Neural cell (in vitro differentiated cells): ENCODE measurements around the gene UGT2B15. TPM values are rescaled to one million over a fixed set of nuclear protein-coding genes. Genes with fewer than 3 reads are reported as not detected.

Source experiments
- H2AFZ ChIP-seq: fragments of 200-600, 300-800 bp; sonication (generic), shearing (Covaris generic); 2 replicates; pipeline ENCODE4 v1.6.0; 2014; ENCODE audit warnings: low read depth, mild to moderate bottlenecking, antibody characterized with exemption, low read length, moderate library complexity
- H3F3A ChIP-seq: fragments of 200-600 bp; shearing (Covaris generic); 2 replicates; pipeline ENCODE4 v1.6.1; 2016; ENCODE audit warnings: mild to moderate bottlenecking, moderate library complexity, mixed read lengths, antibody characterized with exemption, low read length; ENCODE audit not compliant: insufficient read depth, poor library complexity, severe bottlenecking
- H3K27ac ChIP-seq: fragments of 200-600, 300-800 bp; sonication (generic), shearing (Covaris generic); 2 replicates; pipeline ENCODE4 v1.5.1; 2014; ENCODE audit warnings: mild to moderate bottlenecking, low read length, moderate library complexity
- H3K27me3 ChIP-seq: fragments of 300-800, 200-600 bp; sonication (generic), shearing (Covaris generic); 2 replicates; pipeline ENCODE4 v1.6.0; 2014; ENCODE audit warnings: mild to moderate bottlenecking, low read depth, low read length, moderate library complexity; ENCODE audit not compliant: insufficient read depth
- H3K36me3 ChIP-seq: fragments of 300-800, 200-600 bp; sonication (generic), shearing (Covaris generic); 2 replicates; pipeline ENCODE4 v1.5.1; 2014; ENCODE audit warnings: mild to moderate bottlenecking, antibody characterized with exemption, low read length, moderate library complexity; ENCODE audit not compliant: insufficient read depth
- H3K4me2 ChIP-seq: fragments of 300-800, 200-600 bp; sonication (generic), shearing (Covaris generic); 2 replicates; pipeline ENCODE4 v1.6.0; 2014; ENCODE audit warnings: mild to moderate bottlenecking, low read length
- H3K4me3 ChIP-seq: fragments of 300-800, 200-600 bp; sonication (generic), shearing (Covaris generic); 2 replicates; pipeline ENCODE4 v1.5.1; 2014; ENCODE audit warnings: mild to moderate bottlenecking, low read length, moderate library complexity
- H3K79me2 ChIP-seq: fragments of 200-600 bp; shearing (Covaris generic); replicated peaks from 2 replicates; pipeline ENCODE4 v1.6.0; 2014; ENCODE audit warnings: mild to moderate bottlenecking, low read length, moderate library complexity; ENCODE audit not compliant: insufficient read depth
- H3K9ac ChIP-seq: fragments of 300-800, 200-600 bp; sonication (generic), shearing (Covaris generic); 2 replicates; pipeline ENCODE4 v1.6.1; 2016; ENCODE audit warnings: mild to moderate bottlenecking, low read length, mixed read lengths
- H3K9me2 ChIP-seq: fragments of 200-600 bp; shearing (Covaris generic); 2 replicates; pipeline ENCODE4 v1.6.1; 2016; ENCODE audit warnings: mild to moderate bottlenecking, low read length, mixed read lengths; ENCODE audit not compliant: insufficient read depth
- H3K9me3 ChIP-seq: fragments of 200-600, 300-800 bp; sonication (generic), shearing (Covaris generic); 2 replicates; pipeline ENCODE4 v1.6.1; 2016; ENCODE audit warnings: mild to moderate bottlenecking, mixed run types, low read length, moderate library complexity, mixed read lengths
- H4K20me1 ChIP-seq: fragments of 200-600 bp; shearing (Covaris generic); 2 replicates; pipeline ENCODE4 v1.6.1; 2016; ENCODE audit warnings: mild to moderate bottlenecking, mixed run types; ENCODE audit not compliant: insufficient read depth
- EP300 ChIP-seq: fragments of 450-650 bp; conservative IDR thresholded peaks from 2 replicates; pipeline ENCODE4 v1.6.1; 2014; ENCODE audit warnings: antibody characterized with exemption, mild to moderate bottlenecking, moderate library complexity; ENCODE audit not compliant: poor library complexity, severe bottlenecking
- EZH2 ChIP-seq: fragments of 200-600, 300-800 bp; shearing (Covaris generic), sonication (generic); IDR thresholded peaks from 2 replicates; pipeline ENCODE4 v1.6.1; 2014; ENCODE audit warnings: antibody characterized with exemption, low read length, borderline replicate concordance, mild to moderate bottlenecking; ENCODE audit not compliant: insufficient read depth, poor library complexity, severe bottlenecking
- MXI1 ChIP-seq: fragments of 450-650 bp; conservative IDR thresholded peaks from 2 replicates; pipeline ENCODE4 v1.6.1; 2014; ENCODE audit warnings: antibody characterized with exemption, mild to moderate bottlenecking; ENCODE audit not compliant: poor library complexity, severe bottlenecking
- RAD21 ChIP-seq: fragments of 450-650 bp; conservative IDR thresholded peaks from 2 replicates; pipeline ENCODE4 v1.6.1; 2014; ENCODE audit warnings: antibody characterized with exemption, mild to moderate bottlenecking, moderate library complexity
- TAF1 ChIP-seq: IDR thresholded peaks from 2 replicates; pipeline ENCODE4 v1.6.1; 2012; ENCODE audit warnings: low read depth
- polyA plus RNA-seq: library from polyadenylated mRNA; depleted of rRNA; stranded (reverse); fragments of >200 nt; gene quantifications from 2 replicates; pipeline ENCODE4 v1.2.3, GENCODE V29; 2014
- TF ChIP-seq, protein P1 (sequence below): IDR thresholded peaks from 2 replicates; pipeline ENCODE4 v1.6.1; 2012; ENCODE audit warnings: borderline replicate concordance

The UGT2B15 gene
- polyA plus RNA-seq, 1 donor from 2014 or later, result not detected

DNA sequence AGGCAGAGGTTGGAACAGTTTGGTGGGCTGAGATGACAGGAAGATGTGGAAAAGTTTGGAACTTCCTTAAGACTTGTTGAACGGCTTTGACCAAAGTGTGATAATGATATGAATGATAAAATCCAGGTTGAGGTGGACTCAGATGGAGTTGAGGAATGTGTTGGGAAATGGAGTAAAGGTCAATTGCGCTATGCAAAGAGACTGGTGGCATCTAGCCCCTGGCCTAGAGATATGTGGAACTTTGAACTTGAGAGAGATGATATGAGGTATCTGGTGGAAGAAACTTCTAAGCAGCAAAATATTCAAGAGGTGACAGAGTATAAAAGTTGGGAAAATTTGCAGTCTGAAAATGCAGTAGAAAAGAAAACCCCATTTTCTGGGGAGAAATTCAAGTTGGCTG, 73.0 kb downstream of the UGT2B15 start:
- Histone ChIP-seq H2AFZ (no peak overlapping the region), H4K20me1 (no peaks in the 10 kb centered on the region), H3K9me2 (no peaks in the 10 kb centered on the region), H3K27me3 (no peaks in the 10 kb centered on the region), H3K36me3 (no peaks in the 10 kb centered on the region), H3K4me3 (no peak overlapping the region), H3K9me3 (no peaks in the 10 kb centered on the region), H3K27ac (no peak overlapping the region), H3K4me2 (no peak overlapping the region), H3K79me2 (no peaks in the 10 kb centered on the region), H3K9ac (no peak overlapping the region), H3F3A (no peaks in the 10 kb centered on the region)
- no peak for TF ChIP-seq MXI1
- TF ChIP-seq EZH2, result no peak
- TF ChIP-seq TAF1, result no peak
- no peak for TF ChIP-seq EP300
- TF ChIP-seq, protein P1, sequence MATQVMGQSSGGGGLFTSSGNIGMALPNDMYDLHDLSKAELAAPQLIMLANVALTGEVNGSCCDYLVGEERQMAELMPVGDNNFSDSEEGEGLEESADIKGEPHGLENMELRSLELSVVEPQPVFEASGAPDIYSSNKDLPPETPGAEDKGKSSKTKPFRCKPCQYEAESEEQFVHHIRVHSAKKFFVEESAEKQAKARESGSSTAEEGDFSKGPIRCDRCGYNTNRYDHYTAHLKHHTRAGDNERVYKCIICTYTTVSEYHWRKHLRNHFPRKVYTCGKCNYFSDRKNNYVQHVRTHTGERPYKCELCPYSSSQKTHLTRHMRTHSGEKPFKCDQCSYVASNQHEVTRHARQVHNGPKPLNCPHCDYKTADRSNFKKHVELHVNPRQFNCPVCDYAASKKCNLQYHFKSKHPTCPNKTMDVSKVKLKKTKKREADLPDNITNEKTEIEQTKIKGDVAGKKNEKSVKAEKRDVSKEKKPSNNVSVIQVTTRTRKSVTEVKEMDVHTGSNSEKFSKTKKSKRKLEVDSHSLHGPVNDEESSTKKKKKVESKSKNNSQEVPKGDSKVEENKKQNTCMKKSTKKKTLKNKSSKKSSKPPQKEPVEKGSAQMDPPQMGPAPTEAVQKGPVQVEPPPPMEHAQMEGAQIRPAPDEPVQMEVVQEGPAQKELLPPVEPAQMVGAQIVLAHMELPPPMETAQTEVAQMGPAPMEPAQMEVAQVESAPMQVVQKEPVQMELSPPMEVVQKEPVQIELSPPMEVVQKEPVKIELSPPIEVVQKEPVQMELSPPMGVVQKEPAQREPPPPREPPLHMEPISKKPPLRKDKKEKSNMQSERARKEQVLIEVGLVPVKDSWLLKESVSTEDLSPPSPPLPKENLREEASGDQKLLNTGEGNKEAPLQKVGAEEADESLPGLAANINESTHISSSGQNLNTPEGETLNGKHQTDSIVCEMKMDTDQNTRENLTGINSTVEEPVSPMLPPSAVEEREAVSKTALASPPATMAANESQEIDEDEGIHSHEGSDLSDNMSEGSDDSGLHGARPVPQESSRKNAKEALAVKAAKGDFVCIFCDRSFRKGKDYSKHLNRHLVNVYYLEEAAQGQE, result no peak
- no peak for TF ChIP-seq RAD21

Other genes with a start within 250 kb of the UGT2B15 start
- not detected in 2 replicates for gene TMPRSS11E, start 223.2 kb downstream of the UGT2B15 start, polyA plus RNA-seq
- not detected in 2 replicates for gene UGT2B17, start 94.3 kb downstream of the UGT2B15 start, polyA plus RNA-seq
- gene UGT2B10, start 145.3 kb upstream of the UGT2B15 start, polyA plus RNA-seq, result not detected in 2 replicates